ENCODE results near the gene LTF.
"Not testable (repeated sequence)": the region's sequence is repeated elsewhere in the genome, so short reads cannot be mapped to it uniquely, and the experiment has no call there.

Gene LTF

GRCh38 chr3:46429671-46430070 lies 35.0 kb downstream of the LTF start:
- Histone ChIP-seq H3K4me3 (no peak overlapping the region), H3K36me3 (ENCODE audit: insufficient read depth, low read length) (no peaks in the 10 kb centered on the region), H3K9ac (ENCODE audit: insufficient read length) (no peak overlapping the region), H3K27ac (no peak overlapping the region), H3K9me3 (ENCODE audit: low read depth, low read length) (no peaks in the 10 kb centered on the region)
- no peak for DNase-seq (ENCODE audit: low read depth, low spot score)
- no peak for TF ChIP-seq EZH2 (IDR thresholded peaks at IDR 0.05)
- TF ChIP-seq FOXP2 (optimal IDR thresholded peaks at IDR 0.05; ENCODE audit: control extremely low read depth, extremely low read length, insufficient read depth), result no peak
- TF ChIP-seq POLR2AphosphoS5 (IDR thresholded peaks at IDR 0.05; ENCODE audit: borderline replicate concordance, low read depth, low read length), result no peak

- no peak for DNase-seq (ENCODE audit: low read depth, low spot score)
- Histone ChIP-seq H3K4me3 (no peak overlapping the region), H3K36me3 (ENCODE audit: insufficient read depth, low read length) (no peaks in the 10 kb centered on the region), H3K9ac (ENCODE audit: insufficient read length) (no peak overlapping the region), H3K9me3 (ENCODE audit: low read depth, low read length) (no peaks in the 10 kb centered on the region), H3K27ac (no peak overlapping the region)
- TF ChIP-seq POLR2AphosphoS5 (IDR thresholded peaks at IDR 0.05; ENCODE audit: borderline replicate concordance, low read depth, low read length) (no peak), FOXP2 (optimal IDR thresholded peaks at IDR 0.05; ENCODE audit: control extremely low read depth, extremely low read length, insufficient read depth) (no peak)
Measured at GRCh38 chr3:46429250-46429649, 35.5 kb downstream of the LTF start.

- no peak for TF ChIP-seq FOXP2 (optimal IDR thresholded peaks at IDR 0.05; ENCODE audit: control extremely low read depth, extremely low read length, insufficient read depth)
- no peak for DNase-seq (ENCODE audit: low read depth, low spot score)
Measured at GRCh38 chr3:46427916-46428833, 36.5 kb downstream of the LTF start.

GRCh38 chr3:46427404-46427803 lies 37.3 kb downstream of the LTF start:
- H3K27ac ChIP-seq; H3K4me3 ChIP-seq; H3K9me3 ChIP-seq (ENCODE audit: low read depth, low read length); H3K36me3 ChIP-seq (ENCODE audit: insufficient read depth, low read length); H3K9ac ChIP-seq (ENCODE audit: insufficient read length); DNase-seq (ENCODE audit: low read depth, low spot score): not testable (repeated sequence)

More at GRCh38 chr3:46427916-46428833, 36.5 kb downstream of the LTF start:
- no peak overlapping the region for H3K9ac ChIP-seq (ENCODE audit: insufficient read length)
- no peaks in the 10 kb centered on the region for H3K9me3 ChIP-seq (ENCODE audit: low read depth, low read length)
- no peak overlapping the region for H3K4me3 ChIP-seq
- no peaks in the 10 kb centered on the region for H3K36me3 ChIP-seq (ENCODE audit: insufficient read depth, low read length)
- no peak overlapping the region for H3K27ac ChIP-seq

GRCh38 chr3:46426476-46426875 lies 38.2 kb downstream of the LTF start:
- not testable (repeated sequence) for DNase-seq (ENCODE audit: low read depth, low spot score); H3K27ac ChIP-seq; H3K4me3 ChIP-seq; H3K36me3 ChIP-seq (ENCODE audit: insufficient read depth, low read length); H3K9me3 ChIP-seq (ENCODE audit: low read depth, low read length); H3K9ac ChIP-seq (ENCODE audit: insufficient read length)

- no peak overlapping the region for H3K4me3 ChIP-seq
- DNase-seq (ENCODE audit: low read depth, low spot score), result no peak
- H3K9me3 ChIP-seq (ENCODE audit: low read depth, low read length), result no peaks in the 10 kb centered on the region
Measured at GRCh38 chr3:46423588-46423987, 41.1 kb downstream of the LTF start.

GRCh38 chr3:46422617-46423016 lies 42.1 kb downstream of the LTF start:
- no peak for DNase-seq (ENCODE audit: low read depth, low spot score)

More at GRCh38 chr3:46423588-46423987, 41.1 kb downstream of the LTF start:
- H3K9ac ChIP-seq (ENCODE audit: insufficient read length), result no peak overlapping the region
- no peaks in the 10 kb centered on the region for H3K36me3 ChIP-seq (ENCODE audit: insufficient read depth, low read length)
- TF ChIP-seq POLR2AphosphoS5 (IDR thresholded peaks at IDR 0.05; ENCODE audit: borderline replicate concordance, low read depth, low read length), result no peak
- no peak for TF ChIP-seq EZH2 (IDR thresholded peaks at IDR 0.05)
- TF ChIP-seq FOXP2 (optimal IDR thresholded peaks at IDR 0.05; ENCODE audit: control extremely low read depth, extremely low read length, insufficient read depth), result no peak
- H3K27ac ChIP-seq, result no peak overlapping the region

GRCh38 chr3:46420931-46421330 lies 43.8 kb downstream of the LTF start:
- Histone ChIP-seq H3K27ac (no peak overlapping the region), H3K9ac (ENCODE audit: insufficient read length) (no peak overlapping the region), H3K9me3 (ENCODE audit: low read depth, low read length) (no peaks in the 10 kb centered on the region), H3K4me3 (no peak overlapping the region), H3K36me3 (ENCODE audit: insufficient read depth, low read length) (no peaks in the 10 kb centered on the region)
- TF ChIP-seq POLR2AphosphoS5 (IDR thresholded peaks at IDR 0.05; ENCODE audit: borderline replicate concordance, low read depth, low read length) (no peak), EZH2 (IDR thresholded peaks at IDR 0.05) (no peak), FOXP2 (optimal IDR thresholded peaks at IDR 0.05; ENCODE audit: control extremely low read depth, extremely low read length, insufficient read depth) (no peak)
- DNase-seq (ENCODE audit: low read depth, low spot score), result no peak

More at GRCh38 chr3:46422617-46423016, 42.1 kb downstream of the LTF start:
- Histone ChIP-seq H3K9me3 (ENCODE audit: low read depth, low read length) (no peaks in the 10 kb centered on the region), H3K9ac (ENCODE audit: insufficient read length) (no peak overlapping the region), H3K4me3 (no peak overlapping the region), H3K36me3 (ENCODE audit: insufficient read depth, low read length) (no peaks in the 10 kb centered on the region), H3K27ac (no peak overlapping the region)
- TF ChIP-seq POLR2AphosphoS5 (IDR thresholded peaks at IDR 0.05; ENCODE audit: borderline replicate concordance, low read depth, low read length), result no peak
- no peak for TF ChIP-seq EZH2 (IDR thresholded peaks at IDR 0.05)
- TF ChIP-seq FOXP2 (optimal IDR thresholded peaks at IDR 0.05; ENCODE audit: control extremely low read depth, extremely low read length, insufficient read depth), result no peak

GRCh38 chr3:46419816-46420215 lies 44.9 kb downstream of the LTF start:
- H3K36me3 ChIP-seq (ENCODE audit: insufficient read depth, low read length), result no peaks in the 10 kb centered on the region
- no peak overlapping the region for H3K9ac ChIP-seq (ENCODE audit: insufficient read length)
- TF ChIP-seq FOXP2 (optimal IDR thresholded peaks at IDR 0.05; ENCODE audit: control extremely low read depth, extremely low read length, insufficient read depth) (no peak), POLR2AphosphoS5 (IDR thresholded peaks at IDR 0.05; ENCODE audit: borderline replicate concordance, low read depth, low read length) (no peak), EZH2 (IDR thresholded peaks at IDR 0.05) (no peak)
- H3K4me3 ChIP-seq, result no peak overlapping the region
- H3K27ac ChIP-seq, result no peak overlapping the region
- no peak for DNase-seq (ENCODE audit: low read depth, low spot score)
- H3K9me3 ChIP-seq (ENCODE audit: low read depth, low read length), result no peaks in the 10 kb centered on the region

Measured in SK-N-MC (cell line).